GM18507 (cell line): ENCODE measurements around the gene CD79A.

Experiments
- DNase-seq: peaks from one replicate; pipeline ENCODE4 v3.0.0; 2011; ENCODE audit warnings: low read depth; ENCODE audit not compliant: insufficient read length; ENCODE audit errors: extremely low spot score
- FAIRE-seq: peaks from 2 replicates; lab custom pipeline; 2011; peaks lifted over from hg19 to GRCh38; lab: Jason Lieb, UNC

CD79A gene

DNA sequence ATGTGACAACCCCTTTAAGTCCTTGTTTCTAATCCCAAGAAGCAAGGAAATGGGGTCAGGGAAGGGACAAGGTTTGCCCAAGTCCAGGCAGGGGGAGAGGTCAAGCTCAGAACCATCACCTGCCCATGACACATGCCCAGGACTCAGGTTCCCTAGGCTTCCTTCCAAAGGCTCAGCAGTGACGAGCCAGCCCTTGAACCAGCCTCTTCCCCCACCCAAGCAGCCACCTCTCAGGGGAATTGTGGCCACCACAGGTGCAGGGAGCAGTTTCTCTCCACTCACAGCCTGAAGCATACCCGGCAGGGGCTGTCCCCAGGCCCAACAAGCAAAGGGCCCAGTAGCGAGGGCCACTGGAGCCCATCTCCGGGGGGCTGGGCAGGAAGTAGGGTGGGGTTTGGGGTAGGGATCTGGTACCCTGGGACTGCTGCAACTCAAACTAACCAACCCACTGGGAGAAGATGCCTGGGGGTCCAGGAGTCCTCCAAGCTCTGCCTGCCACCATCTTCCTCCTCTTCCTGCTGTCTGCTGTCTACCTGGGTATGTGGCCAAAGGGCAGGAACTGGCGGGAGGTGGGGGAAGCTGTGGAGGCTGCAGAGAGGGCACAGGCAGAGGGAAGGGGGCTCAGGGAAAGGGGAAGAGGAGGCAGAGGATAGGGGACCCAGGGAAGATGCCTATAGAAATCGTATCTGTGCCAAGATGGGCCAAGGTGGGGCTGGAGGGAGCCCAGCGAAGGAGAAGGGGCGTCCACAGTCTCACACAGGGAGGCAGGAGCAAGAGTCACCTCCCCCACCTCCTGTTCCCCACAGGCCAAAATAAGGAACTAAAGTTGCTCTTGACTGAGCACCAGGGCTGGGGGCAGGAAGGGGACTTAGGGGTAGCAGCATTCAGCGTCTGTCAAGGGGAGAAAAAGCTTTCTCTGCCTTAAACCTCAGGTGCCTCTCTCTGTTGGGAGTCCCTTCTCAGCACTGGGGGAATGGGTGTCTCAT is at the start of gene CD79A:
Gene CD79A (plus strand): TSS at position 433 of the 986 bp plus-strand sequence. CDS start 26 bp downstream, at position 459.
- peak; percentile 60 for DNase-seq
- peak; percentile 99 for FAIRE-seq

DNA sequence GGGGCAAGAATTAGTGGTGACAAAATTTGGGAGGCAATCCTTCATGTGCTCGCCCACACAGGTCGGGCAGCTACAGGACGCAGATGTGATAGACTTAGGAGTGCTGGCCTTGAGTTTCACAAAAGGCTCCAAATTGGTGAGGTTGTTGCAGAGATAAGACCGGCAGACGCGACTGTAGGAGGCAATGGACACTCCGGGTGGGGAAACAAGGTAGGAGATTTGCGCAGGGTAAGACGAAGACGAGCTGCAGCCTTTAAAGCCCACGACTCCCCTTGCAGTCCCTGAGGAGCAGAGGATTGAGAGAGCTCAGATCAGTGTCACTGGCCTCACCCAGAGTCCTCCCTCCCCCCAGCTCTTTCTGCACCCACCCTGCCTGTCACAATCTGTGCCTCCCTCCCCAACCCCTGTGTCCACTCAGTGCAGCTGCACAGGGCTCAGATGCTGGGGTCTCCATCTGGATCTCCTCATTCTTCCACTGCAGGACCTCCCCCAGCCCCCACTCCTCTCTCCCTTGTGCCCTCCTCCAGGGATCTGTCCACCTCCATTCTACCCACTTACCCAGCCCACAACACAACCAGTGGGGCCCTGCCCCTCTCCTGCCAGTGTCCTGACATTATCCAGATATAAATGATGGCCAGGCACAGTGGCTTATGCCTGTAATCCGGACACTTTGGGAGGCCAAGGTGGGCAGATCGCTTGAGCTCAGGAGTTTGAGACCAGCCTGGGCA is 38.9 kb upstream of the CD79A start:
- FAIRE-seq = no peak

DNA sequence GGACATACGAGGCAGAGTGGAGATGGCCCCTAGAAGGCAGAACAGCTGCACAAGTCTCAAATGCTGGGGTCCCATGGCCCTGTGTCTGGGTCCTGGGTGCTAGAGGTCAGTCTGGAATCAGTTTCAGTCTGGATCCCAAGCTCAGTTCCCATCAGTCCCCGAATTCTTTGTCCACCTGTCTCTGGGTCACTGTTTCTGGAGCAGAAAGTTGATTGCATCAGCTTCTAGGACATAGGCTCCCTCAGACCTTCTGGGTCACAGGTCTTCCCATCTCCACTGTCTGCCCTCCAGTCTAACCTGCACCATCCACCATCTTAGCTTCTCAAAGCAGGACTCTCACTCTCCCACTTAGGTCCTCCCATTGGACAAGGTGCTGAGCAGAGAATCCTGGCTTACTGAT is 37.9 kb upstream of the CD79A start:
- no peak for FAIRE-seq
- no peak for DNase-seq

More for the DNA sequence above, 38.9 kb upstream of the CD79A start:
- DNase-seq = no peak

DNA sequence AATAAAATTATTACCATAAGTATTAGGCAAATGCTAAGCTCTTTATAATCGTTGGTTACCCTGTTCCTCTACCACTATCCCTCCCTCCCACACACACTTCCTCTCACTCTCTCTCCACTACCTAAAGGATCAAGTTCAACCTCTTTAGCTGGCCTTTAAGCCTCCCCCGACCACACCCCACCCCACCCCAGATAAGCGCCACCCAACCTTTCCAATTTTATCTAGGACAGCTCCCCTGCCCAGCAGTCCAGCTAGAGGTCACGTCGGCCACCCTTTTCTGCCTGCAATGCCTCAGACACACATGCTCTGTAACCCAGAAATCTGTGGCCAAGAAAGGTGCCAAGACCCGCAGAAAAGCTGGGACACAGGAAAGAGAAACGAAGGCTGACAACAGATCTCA is 33.7 kb upstream of the CD79A start:
- DNase-seq (no peak), FAIRE-seq (no peak)

DNA sequence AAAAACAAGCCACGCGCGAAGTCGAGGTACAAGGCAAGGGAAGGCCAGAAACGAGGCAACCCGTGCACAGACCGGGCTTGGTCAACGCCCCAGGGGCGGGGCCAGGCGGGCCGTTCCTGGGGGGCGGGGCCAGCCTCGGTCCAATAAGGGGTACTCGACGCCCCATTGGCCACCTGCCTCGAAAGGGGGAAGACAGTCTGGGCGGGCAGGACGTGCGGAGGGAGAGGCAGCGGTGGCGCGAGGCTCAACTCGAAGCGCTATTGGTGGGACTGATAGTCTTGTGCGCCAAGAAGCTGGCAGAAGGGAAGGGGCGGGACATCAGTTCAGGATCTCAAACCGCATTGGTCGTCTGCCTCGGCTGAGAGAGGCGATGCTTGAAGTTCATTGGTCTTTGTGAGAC is 32.5 kb upstream of the CD79A start, which contains the start of gene LYPD4:
Gene LYPD4 (minus strand): TSS at position 83 of the 400 bp plus-strand sequence. CDS start 5,398 bp downstream, outside the sequence.
- DNase-seq (no peak), FAIRE-seq (no peak)

DNA sequence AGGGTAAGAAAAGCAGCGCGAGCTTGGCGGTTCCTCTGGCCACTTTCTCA is 32.3 kb upstream of the CD79A start, which contains the start of gene DMRTC2:
Gene DMRTC2 (plus strand): TSS at position 42 of the 50 bp plus-strand sequence. CDS start 2,387 bp downstream, outside the sequence.
- DNase-seq (no peak), FAIRE-seq (no peak)

DNA sequence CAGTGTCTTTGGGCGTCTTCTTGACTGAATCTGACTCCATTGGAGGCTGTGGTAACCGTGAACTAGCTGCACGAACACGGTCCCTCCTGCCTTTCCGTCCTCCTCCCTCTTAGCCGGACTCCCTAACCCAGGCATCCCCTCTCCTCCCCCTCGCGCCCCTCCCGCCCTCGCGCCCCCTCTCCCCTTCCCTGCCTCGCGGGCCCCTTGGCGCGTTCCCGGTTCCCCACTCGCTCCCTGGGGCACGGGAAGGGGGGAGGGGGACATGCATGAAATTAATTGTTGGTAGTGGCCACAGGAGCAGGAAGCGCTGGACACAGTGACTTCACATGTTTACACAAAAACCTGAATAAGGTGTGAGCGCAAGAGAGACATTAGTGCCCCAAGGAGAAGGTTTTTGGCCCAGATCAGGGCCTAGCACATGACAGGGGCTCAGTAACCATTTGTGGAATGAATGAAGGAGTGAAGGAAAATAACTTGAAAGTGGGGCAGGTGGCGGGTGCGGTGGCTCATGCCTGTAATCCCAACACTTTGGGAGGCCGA is 32.0 kb upstream of the CD79A start:
- DNase-seq (no peak), FAIRE-seq (no peak)

DNA sequence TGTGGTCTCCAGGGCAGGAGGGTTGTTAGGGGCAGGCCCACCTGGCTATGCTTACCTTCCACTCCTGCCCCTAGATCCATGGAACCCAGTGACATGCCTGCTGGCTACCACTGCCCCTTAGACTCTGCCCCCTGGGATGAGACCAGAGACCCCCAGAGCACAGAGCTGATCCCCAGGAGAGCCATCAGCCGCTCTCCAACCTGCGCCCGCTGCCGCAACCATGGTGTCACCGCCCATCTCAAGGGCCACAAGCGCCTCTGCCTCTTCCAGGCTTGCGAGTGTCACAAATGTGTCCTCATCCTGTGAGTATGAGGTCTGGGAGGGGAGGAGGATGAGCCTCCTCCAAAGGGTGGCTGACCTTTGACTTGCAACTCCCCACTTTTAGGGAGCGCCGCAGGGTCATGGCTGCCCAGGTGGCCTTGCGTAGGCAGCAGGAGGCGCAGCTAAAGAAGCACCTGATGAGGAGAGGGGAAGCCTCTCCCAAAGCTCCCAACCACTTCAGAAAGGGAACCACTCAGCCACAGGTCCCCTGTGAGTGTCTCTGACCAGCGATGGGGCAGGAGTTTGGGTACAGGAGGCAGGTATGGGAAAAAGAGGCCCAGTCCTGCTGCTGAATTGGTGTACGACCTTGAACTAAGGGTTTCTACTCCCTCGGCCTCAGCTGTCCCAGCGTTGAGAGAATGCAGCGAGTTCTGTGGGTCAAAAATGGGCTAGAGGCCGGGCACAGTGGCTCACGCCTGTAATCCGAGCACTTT is 29.6 kb upstream of the CD79A start:
- FAIRE-seq (no peak), DNase-seq (no peak)

DNA sequence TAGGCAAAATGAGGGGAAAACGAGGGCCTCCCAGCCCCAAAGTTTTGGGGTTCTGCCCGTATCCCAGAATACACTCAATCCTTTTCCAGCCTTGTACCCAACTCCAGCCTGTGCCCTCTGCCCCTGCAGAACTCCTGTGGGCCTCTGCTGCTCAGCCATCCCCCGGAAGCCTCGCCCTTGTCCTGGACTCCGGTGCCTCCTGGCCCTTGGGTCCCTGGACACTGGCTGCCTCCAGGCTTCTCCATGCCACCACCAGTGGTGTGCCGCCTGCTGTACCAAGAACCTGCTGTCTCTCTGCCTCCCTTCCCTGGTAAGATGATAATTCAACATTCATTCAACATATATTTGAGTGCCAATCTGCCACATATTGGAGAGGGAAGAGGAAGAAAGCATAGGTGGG is 28.4 kb upstream of the CD79A start:
- no peak for FAIRE-seq
- no peak for DNase-seq

DNA sequence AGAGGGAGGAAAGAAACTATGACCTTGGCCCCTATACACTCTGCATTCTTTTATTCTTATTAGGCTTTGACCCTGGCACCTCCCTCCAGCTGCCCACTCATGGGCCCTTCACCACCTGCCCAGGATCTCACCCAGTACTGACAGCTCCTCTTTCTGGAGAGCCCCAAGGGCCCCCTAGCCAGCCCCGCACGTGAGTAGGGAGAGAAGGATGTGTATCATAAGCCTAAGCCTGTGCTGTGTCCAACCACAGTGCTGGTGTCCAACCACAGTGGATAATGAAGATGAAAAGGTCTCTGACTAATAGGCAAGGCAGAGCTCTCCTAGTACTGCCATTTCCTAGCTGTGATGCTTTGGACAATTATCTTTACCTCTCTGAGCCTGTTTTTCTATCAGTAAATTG is 28.0 kb upstream of the CD79A start:
- DNase-seq = no peak
- no peak for FAIRE-seq

DNA sequence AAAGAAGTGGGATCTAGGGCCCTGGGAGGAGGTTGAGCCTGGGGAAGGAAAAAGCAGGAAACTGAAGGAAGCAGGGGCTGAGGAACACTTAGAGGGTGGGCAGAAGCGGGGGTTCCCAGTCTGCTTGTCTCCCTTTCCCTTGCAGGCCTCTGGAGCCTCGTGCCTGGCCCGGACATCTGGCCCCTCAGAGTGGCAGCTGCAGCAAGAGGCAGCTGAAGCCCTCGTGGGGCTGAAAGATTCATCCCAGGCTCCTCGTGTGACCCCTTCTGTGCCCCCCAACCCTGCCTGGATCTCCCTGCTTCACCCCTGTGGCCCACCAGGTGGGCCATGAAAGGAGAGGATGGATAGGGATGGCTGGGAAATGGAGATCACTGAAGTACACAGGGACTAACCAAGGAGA is 26.7 kb upstream of the CD79A start:
- DNase-seq = no peak
- FAIRE-seq = no peak

DNA sequence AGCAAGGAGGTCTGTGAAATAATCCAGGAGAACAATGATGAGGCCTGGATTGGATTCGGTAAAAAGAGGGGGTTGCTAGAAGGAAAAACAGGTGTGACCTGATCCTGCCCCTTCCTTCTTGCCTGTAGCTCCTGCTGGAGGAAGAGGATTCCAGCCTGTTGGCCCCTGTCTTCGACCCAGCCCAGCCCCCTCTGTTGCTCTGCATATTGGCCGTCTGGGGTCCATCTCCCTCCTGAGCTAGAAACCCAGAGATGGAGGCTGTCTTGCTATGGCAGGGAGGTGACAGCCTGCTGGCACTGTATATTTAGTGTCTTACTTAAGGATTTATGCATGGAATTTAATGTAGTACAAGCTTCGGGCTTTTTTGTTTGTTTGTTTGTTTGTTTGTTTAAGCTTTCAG is 25.6 kb upstream of the CD79A start:
- DNase-seq (no peak), FAIRE-seq (no peak)

DNA sequence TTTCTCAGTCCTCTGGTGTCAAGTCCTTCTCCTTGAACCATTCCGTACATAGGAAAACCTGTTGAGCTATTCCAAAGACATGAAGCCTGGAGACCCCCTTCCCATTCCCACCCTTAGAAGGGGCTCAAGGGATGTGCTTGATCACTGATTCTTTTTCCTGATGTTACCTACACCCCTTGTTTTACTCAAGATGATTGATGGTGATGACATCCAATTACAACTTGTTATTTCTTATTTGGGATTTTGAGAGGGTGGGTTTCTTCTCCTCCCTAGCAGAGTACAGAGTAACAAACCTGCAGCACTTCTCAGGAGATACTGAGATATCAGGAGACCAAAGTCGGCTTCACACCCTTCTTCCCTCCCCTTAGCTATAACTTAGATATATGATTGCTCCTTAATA is 23.7 kb upstream of the CD79A start:
- FAIRE-seq (no peak), DNase-seq (no peak)

DNA sequence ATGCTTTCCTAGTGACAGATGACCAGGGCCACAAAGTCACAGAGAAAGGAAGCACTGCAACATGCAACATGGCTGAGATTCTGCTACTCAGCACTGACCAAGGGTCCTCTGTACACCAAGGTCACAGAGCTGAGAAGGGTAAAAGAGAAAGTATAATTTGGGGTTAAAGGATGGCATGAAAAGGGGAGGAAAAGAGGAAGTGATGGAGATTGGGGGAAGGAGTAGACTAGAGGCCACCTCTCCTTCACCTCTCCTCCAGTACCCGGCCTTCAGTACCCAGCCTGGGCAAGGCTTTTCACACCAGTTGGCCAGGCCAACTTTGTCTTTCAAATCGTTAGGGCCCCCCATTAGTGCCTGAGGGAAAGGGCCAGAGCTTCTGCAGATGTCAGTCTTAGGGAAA is 23.3 kb upstream of the CD79A start:
- no peak for FAIRE-seq
- DNase-seq = no peak

DNA sequence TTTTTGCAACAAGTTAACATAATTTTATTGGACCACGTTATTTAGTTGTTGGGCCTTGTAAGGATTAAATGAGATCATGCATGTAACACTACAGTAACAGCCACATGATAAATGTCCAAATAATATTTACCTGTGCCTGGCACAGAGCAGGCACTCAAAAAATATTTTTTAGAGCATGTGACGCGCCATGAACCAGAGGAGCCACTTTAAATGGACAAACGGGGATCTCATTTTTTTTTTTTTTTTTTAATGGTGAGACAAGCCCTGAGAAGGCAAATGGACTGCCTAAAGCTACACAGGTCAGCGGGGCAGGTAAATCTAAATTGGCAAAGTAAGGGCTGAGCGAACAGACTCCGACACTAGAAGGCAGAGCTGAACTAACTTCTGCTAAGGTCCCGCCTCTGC is 17.9 kb upstream of the CD79A start:
- DNase-seq (no peak), FAIRE-seq (no peak)

DNA sequence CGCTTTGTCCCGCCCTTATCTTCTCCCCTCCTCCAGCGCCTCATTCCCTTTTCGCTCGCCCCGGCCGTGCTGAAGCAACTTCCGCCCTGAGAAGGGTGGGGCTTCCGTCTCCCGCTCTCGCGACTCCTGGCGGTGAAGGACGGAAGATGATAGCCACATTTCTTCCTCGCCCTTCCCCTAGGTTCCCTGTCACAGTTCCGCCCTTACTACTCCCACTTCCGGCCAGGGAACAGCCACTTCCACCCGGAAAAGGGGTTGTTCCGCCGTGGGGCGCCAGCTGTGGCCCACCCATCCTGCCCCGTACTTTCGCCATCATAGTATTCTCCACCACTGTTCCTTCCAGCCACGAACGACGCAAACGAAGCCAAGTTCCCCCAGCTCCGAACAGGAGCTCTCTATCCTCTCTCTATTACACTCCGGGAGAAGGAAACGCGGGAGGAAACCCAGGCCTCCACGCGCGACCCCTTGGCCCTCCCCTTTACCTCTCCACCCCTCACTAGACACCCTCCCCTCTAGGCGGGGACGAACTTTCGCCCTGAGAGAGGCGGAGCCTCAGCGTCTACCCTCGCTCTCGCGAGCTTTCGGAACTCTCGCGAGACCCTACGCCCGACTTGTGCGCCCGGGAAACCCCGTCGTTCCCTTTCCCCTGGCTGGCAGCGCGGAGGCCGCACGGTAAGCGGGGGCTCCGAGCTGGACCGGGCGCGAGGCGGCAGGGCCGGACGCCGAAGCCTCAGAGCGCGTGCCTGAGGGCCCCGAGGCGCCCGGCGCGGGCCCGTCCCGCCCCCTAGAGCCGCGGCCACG is 17.3 kb upstream of the CD79A start, which contains the start of gene RPS19:
Gene RPS19 (plus strand): TSS at position 638 of the 801 bp plus-strand sequence. CDS start 520 bp downstream, outside the sequence.
- FAIRE-seq = peak; percentile 98
- DNase-seq = peak; percentile 87

DNA sequence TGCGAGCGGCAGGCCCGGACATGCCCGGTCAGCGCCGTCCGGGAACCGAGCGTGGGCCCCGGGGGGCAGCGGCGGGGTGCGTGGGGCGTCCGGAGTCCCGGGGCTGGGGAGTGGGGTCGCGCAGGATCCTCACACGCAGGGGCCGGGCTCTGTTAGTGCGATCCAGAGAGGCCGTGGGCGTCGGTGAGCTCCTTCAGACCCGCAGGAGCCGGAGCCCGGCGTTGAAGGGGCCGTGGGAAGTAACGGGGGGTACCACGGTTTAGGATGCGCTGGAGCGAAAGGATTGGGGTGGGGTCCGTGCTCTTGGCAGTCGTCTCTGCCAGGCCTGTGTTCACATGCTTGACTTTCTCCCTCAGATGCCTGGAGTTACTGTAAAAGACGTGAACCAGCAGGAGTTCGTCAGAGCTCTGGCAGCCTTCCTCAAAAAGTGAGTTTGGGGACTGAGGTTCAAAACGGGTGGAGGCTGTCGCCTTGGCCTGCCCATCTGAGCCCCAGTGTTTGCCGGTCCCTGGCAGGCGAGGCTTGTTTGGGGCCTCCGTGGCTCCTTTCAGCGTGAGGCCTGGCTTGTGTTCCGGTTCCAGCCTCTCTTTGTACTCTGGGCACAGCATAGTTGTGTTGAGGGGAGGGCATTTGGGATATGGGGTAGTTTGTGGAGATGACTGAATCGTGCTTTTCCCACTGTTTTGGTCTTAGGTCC is 16.5 kb upstream of the CD79A start:
- no peak for DNase-seq
- FAIRE-seq = no peak

DNA sequence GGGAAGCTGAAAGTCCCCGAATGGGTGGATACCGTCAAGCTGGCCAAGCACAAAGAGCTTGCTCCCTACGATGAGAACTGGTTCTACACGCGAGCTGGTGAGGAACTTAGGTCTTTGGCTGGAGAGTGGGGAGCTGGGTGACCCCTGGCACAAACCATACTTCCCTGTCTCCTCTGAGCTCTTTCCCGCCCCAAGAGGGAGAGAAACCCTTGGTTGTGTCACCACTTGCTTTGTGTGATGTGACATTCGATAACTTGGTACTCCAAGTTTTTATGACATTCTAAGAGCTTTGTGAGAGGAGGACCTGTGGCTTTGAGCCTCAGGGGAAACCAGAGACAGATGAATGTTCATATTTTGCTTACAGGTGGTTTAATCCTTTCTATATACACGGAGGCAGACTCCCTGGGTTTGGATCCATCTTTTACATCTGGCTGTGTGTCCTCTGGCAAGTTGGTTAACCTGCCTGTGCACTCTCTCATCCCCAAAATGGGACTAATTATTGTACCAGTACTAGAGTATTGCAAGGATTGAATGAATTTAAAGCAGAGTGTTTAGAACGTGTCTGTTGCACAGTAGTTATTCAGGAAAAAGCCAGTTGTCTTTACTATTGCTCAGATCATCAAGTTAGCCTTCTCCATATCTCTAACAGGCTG is 15.8 kb upstream of the CD79A start:
- DNase-seq (no peak), FAIRE-seq (peak; percentile 31)
